ENCODE measurements around the gene ZNF74. TPM values are rescaled to one million over a fixed set of nuclear protein-coding genes. Genes with fewer than 3 reads are reported as not detected.

The ZNF74 gene
- total and polyA plus RNA-seq, 2 donors (not counting 1 experiment from before 2014, with no cell fraction given), result 2.5 to 13.0 TPM

DNA sequence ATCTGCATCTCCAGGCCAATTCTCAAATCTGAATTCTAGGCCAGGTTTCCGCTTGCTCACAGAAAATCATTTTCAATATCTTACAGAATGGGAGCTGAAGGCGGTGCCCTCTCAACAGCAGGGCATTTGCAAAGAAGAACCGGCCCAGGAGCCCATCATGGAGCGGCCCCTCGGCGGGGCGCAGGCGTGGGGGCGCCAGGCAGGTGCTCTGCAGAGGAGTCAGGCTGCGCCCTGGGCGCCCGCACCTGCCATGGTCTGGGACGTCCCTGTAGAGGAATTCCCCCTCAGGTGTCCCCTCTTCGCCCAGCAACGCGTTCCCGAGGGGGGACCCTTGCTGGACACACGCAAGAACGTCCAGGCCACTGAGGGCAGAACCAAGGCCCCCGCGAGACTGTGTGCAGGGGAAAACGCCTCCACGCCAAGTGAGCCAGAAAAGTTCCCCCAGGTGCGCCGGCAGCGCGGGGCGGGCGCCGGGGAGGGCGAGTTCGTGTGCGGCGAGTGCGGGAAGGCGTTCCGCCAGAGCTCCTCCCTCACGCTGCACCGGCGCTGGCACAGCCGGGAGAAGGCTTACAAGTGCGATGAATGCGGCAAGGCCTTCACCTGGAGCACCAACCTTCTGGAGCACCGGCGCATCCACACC lies 11.5 kb downstream of the ZNF74 start:
- H3K36me3 ChIP-seq (ENCODE audit: control insufficient read depth, insufficient read depth, low read length), result peaks cover 13% of the 10 kb centered on the region
- H3K9ac ChIP-seq (ENCODE audit: insufficient read depth, low read length), result no peak overlapping the region
- no peaks in the 10 kb centered on the region for H3K9me3 ChIP-seq (ENCODE audit: control insufficient read depth, insufficient read depth, low read depth, low read length)
- H3K4me3 ChIP-seq (replicated peaks in 1 of 4; ENCODE audit: control extremely low read depth in 1 of 4, insufficient read depth in 1 of 4, low read depth in 3 of 4, low read length in 4 of 4), result no peak overlapping the region
- H3K27me3 ChIP-seq (ENCODE audit: control insufficient read depth, insufficient read depth, low read length), result no peaks in the 10 kb centered on the region
- H4K20me1 ChIP-seq (ENCODE audit: control insufficient read depth, extremely low read depth, insufficient read depth, low read length), result no peaks in the 10 kb centered on the region
- no peak for DNase-seq (ENCODE audit: low read depth in 2 of 2)
- no peaks in the 10 kb centered on the region for H3K4me1 ChIP-seq (ENCODE audit: control insufficient read depth, extremely low read depth, insufficient read depth, low read length)
- no peak overlapping the region for H2AFZ ChIP-seq (ENCODE audit: low read length)
- H3K4me2 ChIP-seq (ENCODE audit: extremely low read depth, insufficient read depth, low read length), result no peak overlapping the region
- H3K79me2 ChIP-seq (ENCODE audit: control insufficient read depth, insufficient read depth, low read length), result no peaks in the 10 kb centered on the region
- TF ChIP-seq, protein P1, sequence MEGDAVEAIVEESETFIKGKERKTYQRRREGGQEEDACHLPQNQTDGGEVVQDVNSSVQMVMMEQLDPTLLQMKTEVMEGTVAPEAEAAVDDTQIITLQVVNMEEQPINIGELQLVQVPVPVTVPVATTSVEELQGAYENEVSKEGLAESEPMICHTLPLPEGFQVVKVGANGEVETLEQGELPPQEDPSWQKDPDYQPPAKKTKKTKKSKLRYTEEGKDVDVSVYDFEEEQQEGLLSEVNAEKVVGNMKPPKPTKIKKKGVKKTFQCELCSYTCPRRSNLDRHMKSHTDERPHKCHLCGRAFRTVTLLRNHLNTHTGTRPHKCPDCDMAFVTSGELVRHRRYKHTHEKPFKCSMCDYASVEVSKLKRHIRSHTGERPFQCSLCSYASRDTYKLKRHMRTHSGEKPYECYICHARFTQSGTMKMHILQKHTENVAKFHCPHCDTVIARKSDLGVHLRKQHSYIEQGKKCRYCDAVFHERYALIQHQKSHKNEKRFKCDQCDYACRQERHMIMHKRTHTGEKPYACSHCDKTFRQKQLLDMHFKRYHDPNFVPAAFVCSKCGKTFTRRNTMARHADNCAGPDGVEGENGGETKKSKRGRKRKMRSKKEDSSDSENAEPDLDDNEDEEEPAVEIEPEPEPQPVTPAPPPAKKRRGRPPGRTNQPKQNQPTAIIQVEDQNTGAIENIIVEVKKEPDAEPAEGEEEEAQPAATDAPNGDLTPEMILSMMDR (conservative IDR thresholded peaks at IDR 0.05 in 1 of 2, IDR thresholded peaks at IDR 0.05 in 1 of 2; ENCODE audit: low read depth in 1 of 2, low read length in 2 of 2), result no peak
- no peak overlapping the region for H3K27ac ChIP-seq (ENCODE audit: insufficient read depth, low read length)

GRCh38 chr22:20405931-20406685 lies 12.2 kb downstream of the ZNF74 start:
- Histone ChIP-seq H3K27me3 (ENCODE audit: control insufficient read depth, insufficient read depth, low read length) (no peaks in the 10 kb centered on the region), H3K4me2 (ENCODE audit: extremely low read depth, insufficient read depth, low read length) (no peak overlapping the region), H2AFZ (ENCODE audit: low read length) (no peak overlapping the region), H3K27ac (ENCODE audit: insufficient read depth, low read length) (no peak overlapping the region), H3K9me3 (ENCODE audit: control insufficient read depth, insufficient read depth, low read depth, low read length) (no peaks in the 10 kb centered on the region), H3K79me2 (ENCODE audit: control insufficient read depth, insufficient read depth, low read length) (no peaks in the 10 kb centered on the region), H3K36me3 (ENCODE audit: control insufficient read depth, insufficient read depth, low read length) (peaks cover 13% of the 10 kb centered on the region), H3K4me3 (replicated peaks in 1 of 4; ENCODE audit: control extremely low read depth in 1 of 4, insufficient read depth in 1 of 4, low read depth in 3 of 4, low read length in 4 of 4) (no peak overlapping the region), H3K4me1 (ENCODE audit: control insufficient read depth, extremely low read depth, insufficient read depth, low read length) (no peaks in the 10 kb centered on the region), H4K20me1 (ENCODE audit: control insufficient read depth, extremely low read depth, insufficient read depth, low read length) (no peaks in the 10 kb centered on the region), H3K9ac (ENCODE audit: insufficient read depth, low read length) (no peak overlapping the region)
- no peak for DNase-seq (ENCODE audit: low read depth in 2 of 2)
- TF ChIP-seq EZH2 (IDR thresholded peaks at IDR 0.05; ENCODE audit: low read length, missing control alignments), result no peak
- TF ChIP-seq, protein P1 (conservative IDR thresholded peaks at IDR 0.05 in 1 of 2, IDR thresholded peaks at IDR 0.05 in 1 of 2; ENCODE audit: low read depth in 1 of 2, low read length in 2 of 2), result no peak

DNA sequence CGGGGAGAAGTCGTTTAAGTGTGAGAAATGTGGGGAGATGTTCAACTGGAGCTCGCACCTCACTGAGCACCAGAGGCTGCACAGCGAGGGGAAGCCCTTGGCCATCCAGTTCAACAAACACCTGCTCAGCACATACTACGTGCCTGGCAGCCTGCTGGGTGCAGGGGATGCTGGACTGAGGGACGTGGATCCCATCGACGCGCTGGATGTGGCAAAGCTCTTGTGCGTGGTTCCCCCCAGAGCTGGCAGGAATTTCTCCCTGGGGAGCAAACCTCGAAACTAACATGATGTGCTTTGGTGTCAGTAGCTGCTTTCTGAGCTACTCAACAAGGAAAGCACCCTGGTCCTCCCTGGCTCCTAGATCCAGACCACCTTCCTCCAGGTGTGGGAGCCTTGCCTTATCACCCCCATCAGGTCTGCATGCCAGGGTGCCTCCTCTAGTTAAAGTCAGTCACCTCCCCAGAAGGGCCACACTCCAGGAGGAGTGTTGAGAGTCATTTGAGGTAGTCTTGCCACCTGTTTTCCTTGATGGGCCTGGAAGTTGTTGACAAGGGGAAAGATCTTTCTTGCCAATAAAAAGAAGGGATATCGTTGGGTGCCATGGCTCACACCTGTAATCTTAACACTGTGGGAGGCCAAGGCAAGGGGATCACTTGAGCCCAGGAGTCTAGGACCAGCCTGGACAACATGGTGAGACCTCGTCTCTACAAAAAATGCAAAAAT lies 12.9 kb downstream of the ZNF74 start:
- no peak overlapping the region for H2AFZ ChIP-seq (ENCODE audit: low read length)
- no peak overlapping the region for H3K9ac ChIP-seq (ENCODE audit: insufficient read depth, low read length)
- H3K4me3 ChIP-seq (replicated peaks in 1 of 4; ENCODE audit: control extremely low read depth in 1 of 4, insufficient read depth in 1 of 4, low read depth in 3 of 4, low read length in 4 of 4), result no peak overlapping the region
- no peaks in the 10 kb centered on the region for H3K9me3 ChIP-seq (ENCODE audit: control insufficient read depth, insufficient read depth, low read depth, low read length)
- H3K79me2 ChIP-seq (ENCODE audit: control insufficient read depth, insufficient read depth, low read length), result no peaks in the 10 kb centered on the region
- DNase-seq (ENCODE audit: low read depth in 2 of 2), result no peak
- H4K20me1 ChIP-seq (ENCODE audit: control insufficient read depth, extremely low read depth, insufficient read depth, low read length), result no peaks in the 10 kb centered on the region
- H3K4me1 ChIP-seq (ENCODE audit: control insufficient read depth, extremely low read depth, insufficient read depth, low read length), result no peaks in the 10 kb centered on the region
- H3K36me3 ChIP-seq (ENCODE audit: control insufficient read depth, insufficient read depth, low read length), result peaks cover 13% of the 10 kb centered on the region
- no peaks in the 10 kb centered on the region for H3K27me3 ChIP-seq (ENCODE audit: control insufficient read depth, insufficient read depth, low read length)
- H3K27ac ChIP-seq (ENCODE audit: insufficient read depth, low read length), result no peak overlapping the region
- TF ChIP-seq, protein P1 (conservative IDR thresholded peaks at IDR 0.05 in 1 of 2, IDR thresholded peaks at IDR 0.05 in 1 of 2; ENCODE audit: low read depth in 1 of 2, low read length in 2 of 2), result no peak
- TF ChIP-seq EZH2 (IDR thresholded peaks at IDR 0.05; ENCODE audit: low read length, missing control alignments), result no peak
- H3K4me2 ChIP-seq (ENCODE audit: extremely low read depth, insufficient read depth, low read length), result no peak overlapping the region

All from fibroblast of lung (primary cell).